D341Med (cell line): ENCODE results near the gene P2RY1.
"Not testable (repeated sequence)": the region's sequence is repeated elsewhere in the genome, so short reads cannot be mapped to it uniquely, and the experiment has no call there.

Source experiments
- DNase-seq: peaks from one replicate; pipeline ENCODE4 v3.0.0; 2012; ENCODE audit warnings: low spot score

The P2RY1 gene

DNA sequence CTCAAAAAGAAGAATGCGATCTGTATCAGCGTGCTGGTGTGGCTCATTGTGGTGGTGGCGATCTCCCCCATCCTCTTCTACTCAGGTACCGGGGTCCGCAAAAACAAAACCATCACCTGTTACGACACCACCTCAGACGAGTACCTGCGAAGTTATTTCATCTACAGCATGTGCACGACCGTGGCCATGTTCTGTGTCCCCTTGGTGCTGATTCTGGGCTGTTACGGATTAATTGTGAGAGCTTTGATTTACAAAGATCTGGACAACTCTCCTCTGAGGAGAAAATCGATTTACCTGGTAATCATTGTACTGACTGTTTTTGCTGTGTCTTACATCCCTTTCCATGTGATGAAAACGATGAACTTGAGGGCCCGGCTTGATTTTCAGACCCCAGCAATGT lies 1.3 kb downstream of the P2RY1 start:
- DNase-seq, result no peak

DNA sequence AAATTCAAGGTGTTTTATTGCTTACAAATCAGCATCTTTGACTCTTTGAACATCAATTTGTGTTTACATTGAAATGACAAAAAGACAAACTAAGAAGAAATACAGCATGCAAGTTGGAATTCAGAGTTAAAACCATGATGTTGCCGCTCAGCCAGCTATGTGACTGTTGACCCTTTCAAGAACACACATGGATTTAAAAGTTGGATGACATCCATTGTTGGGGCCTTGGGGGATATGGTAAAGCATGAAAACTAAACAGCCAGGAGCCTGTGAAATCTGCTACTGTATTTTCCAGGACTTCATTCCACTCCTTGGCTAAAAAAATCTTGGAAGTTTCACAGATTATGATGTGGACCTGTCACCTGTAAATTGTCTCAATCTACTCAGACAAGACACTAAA lies 4.6 kb downstream of the P2RY1 start:
- DNase-seq, result no peak

DNA sequence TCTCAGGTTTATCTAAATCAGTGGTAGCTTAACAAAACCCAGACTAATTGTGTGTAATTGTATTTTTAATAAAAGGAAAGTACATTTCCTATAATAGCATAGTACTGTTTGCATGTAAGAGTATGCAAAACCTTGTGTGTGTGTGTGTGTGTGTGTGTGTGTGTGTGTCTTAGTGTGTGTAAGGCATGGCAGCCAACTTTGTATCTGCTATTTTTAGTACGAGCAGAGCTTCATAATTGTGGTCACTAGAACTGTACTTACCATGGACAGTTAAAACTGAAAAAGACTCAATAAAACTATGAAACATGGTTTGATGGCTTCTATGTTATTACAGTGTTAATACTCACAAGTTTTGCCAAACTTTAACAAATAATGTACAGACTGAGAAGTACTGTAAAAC lies 6.2 kb downstream of the P2RY1 start:
- DNase-seq, result no peak

DNA sequence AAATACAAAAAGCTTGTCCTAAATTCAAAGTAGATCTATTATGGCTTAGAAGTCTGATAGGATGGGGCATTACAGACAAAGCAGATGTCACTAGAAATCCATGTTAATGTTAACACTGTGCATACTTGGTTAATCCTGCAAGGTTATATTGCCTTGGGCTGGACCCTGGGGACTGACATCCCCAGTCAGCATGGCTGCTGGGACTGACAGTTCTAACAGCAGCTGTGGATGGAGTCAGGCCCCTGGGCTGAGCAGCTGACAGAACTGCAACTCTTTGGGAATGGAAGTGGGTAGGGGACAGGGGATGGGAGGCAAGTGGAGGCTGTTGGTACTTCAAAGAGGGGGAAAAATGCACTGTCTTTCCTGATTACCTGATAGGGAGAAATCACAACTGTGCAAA lies 7.5 kb downstream of the P2RY1 start:
- DNase-seq, result peak; percentile 64

DNA sequence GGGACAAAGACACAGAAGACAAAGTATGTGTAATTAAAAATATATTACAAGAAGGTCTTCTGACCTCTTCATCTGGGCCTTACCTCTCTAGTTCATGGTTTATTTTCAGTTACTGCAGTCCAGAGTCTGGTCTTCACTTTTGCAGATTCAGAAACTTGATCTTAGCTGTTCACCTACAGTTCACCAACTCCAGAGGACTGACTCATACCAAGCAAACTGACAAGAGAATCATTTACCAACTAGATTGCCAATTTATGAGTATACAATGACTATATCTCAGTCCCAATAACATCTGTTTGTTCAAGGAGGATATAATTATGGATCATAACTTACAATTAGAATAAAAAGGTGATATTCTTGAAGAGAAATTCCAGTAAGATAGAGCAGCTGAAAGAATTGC lies 9.0 kb downstream of the P2RY1 start:
- no peak for DNase-seq

DNA sequence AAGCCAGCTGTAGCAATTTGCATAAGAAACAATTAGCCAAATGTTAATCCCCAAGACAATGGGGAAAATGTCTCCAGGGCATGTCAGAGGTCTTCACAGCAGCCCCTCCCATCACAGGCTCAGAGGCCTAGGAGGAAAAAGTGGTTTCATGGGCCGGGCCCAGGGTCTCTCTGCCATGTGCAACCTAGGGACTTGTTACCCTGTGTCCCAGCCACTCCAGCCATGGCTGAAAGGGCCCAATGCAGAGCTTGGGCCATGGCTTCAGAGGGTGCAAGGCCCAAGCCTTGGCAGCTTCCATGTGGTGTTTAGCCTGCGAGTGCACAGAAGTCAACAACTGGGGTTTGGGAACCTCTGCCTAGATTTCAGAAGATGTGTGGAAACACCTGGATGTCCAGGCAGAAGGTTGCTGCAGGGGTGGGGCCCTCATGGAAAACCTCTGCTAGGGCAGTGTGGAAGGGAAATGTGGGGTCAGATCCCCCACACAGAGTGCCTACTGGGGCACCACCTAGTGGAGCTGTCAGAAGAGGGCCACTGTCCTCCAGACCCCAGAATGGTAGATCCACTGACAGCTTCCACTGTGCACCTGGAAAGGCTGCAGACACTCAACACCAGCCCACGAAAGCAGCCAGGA lies 11.8 kb downstream of the P2RY1 start:
- DNase-seq, result not testable (repeated sequence)

DNA sequence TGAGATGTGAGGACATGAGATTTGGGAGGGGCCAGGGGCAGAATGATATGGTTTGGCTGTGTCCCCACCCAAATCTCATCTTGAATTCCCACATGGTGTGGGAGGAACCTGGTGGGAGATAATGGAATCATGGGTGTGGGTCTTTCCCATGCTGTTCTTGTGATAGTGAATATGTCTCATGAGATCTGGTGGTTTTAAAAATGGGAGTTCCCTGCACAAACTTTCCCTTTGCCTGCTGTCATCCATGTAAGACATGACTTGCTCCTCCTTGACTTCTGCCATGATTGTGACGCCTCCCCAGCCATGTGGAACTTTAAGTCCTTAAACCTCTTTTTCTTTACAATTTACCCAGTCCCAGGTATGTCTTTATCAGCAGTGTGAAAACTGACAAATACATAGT lies 12.7 kb downstream of the P2RY1 start:
- not testable (repeated sequence) for DNase-seq

DNA sequence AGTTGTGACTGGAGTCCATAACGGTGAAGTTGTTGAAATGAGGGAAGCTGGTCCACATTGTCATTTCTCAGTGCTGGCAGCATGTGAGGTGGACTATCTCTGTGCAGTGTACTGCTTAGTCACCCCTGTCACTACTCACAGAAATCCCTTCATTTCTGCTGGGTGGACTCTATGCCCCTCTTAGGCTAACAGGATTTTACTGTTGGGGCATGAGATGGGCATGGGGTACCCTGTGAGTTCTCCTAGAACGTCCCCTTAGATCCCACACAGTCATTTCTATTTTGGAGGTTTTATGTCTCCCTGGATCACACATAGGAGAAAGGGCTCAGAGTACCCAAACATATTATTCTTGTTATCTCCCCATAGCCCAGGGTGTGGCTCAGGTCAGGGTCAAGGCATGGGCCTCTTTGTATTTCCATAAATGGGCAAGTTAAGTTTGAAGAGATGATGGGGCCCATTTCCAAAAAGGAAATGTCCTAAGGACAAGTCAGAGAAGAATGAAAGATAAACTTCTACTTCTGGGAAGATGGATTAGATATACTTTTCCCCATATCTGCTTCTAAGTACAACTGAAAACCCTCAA lies 15.2 kb downstream of the P2RY1 start:
- no peak for DNase-seq

DNA sequence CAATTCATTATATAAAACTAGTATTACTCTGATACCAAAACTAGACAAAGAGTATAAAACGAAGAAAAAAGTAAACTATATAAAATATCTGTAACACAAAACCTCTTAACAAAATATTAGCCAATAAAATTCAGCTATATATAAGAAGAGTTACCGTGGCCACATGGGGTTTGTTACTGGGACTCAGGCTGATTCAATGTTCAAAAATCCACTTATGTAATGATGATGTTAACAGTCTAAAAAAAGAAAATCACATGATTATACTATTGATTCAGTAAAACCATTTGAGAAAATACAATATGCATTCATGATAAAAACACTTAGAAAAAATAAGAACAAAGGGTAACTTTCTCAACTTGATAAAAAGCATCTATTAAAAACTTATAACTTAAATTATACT lies 18.3 kb downstream of the P2RY1 start:
- no peak for DNase-seq

DNA sequence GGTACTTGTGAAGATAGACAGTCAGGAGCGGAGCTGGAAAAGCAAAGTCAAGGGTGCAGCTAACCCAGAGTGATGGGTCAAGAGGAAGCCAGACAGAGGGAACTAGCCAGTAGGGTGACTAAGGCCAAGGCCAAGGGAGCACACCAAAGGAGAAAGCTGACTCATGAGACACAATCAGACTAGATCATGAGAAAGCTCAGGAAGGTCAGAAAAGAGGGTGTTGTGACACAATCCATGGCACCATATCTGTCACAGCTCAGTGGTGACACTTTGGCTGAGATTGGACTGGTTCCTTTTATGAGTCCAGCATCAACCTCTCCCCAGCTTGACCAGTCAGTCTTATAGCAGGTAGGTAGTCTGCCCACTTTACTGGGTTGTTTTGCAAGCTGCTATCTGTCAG lies 22.2 kb downstream of the P2RY1 start:
- no peak for DNase-seq

DNA sequence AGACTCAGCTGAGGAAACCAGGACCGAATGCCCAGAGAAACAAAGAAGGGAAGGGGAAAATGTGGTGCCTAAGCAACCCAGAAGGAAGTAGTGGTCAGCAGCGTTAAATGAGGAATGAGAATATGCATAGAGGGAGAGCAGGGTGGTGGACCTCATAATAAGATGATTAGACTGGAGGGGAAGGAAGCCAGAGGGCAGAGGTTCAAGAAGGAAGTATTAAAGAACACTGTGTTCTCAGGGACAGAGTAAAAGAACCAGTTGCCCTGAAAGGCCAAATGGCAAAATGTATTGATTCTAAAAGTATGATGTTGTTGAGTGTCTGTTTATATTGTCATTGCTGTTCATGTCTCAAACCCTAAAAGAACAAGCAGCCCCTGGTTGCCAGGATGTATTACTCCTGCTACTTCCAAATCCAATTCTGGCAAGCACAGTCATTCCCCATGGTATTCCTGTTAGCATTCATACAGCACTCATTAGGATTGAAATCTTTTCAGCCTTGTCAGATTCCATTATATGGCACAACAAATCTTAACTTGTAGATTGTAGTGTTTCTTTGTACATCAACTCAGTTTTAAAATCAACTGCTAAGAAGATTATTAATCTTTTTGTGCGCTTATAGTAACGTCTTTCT lies 23.4 kb downstream of the P2RY1 start:
- no peak for DNase-seq

DNA sequence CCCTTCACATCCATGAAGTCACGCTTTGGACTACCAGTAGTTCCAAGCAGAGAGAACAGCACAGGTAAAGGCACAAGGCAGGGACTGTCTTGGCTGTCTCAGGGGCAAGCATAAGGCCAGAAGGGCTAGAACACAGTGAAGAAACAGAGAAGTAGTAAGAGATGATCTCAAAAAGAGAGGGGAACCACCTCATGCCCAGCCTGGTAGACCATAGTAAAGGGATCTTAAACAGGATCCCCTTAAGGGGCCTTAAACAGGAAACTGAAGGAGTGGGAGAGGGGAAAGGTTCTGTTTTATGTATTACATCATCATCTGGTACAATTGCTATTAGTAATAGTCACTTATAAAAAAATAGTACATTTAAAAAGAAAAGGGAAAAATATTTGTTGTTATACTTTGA lies 25.8 kb downstream of the P2RY1 start:
- DNase-seq, result no peak

DNA sequence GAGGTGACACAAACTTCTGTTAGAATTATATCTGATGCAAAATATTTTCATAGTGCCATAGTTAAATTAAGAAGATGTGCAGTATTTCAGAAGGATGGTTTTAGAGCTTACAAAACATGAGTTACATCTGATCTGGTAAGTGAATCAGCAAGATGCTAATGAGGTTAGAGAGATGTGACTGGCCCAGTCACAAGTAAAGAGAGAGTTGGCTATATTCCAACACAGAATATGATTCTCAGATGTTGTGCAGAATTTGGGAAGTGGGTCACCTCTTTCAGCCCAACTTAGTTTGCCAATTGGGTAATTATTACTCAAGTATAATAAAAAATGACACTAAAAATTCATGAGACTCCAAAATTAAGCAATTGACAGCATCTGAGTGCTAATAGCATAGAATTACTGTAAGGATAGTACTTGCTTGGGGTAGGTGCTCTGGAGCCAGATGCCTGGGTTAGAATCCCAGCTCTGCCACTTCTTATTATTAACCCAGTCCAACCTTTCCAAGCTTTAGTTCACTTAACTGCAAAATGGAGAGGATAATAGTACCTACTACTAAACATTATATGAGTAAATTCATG lies 30.8 kb downstream of the P2RY1 start:
- DNase-seq, result no peak

DNA sequence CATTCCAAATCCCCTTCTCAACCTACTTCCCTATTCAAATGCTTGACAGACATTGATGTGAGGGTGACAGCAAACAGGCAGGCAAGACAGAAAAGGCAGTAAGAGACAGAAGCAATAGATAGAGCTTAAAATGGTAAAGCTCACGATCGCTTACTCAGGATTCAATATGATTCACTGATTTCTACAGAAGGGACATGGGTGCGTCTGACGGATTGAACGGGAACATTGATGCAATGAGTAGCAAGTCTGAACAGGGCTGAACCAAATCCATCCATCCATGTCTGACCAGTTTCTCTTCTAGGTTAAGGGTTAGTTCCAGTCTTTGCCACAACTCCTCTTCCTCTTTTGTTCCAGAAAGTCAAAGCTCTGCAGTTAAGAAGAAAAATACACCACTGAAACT lies 35.1 kb downstream of the P2RY1 start:
- no peak for DNase-seq

DNA sequence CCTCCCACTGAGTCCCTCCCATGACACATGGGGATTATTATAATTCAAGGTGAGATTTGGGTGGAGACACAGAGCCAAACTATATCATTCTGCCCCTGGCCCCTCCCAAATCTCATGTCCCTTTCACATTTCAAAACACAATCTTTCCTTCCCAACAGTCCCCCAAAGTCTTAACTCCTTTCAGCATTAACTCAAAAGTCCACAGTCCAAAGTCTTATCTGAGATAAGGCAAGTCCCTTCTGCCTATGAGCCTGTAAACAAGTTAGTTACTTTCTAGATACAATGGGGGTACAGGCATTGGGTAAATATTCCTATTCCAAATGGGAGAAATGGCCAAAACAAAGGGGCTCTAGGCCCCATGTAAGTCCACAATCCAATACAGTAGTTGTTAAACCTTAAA lies 38.4 kb downstream of the P2RY1 start:
- DNase-seq, result not testable (repeated sequence)

DNA sequence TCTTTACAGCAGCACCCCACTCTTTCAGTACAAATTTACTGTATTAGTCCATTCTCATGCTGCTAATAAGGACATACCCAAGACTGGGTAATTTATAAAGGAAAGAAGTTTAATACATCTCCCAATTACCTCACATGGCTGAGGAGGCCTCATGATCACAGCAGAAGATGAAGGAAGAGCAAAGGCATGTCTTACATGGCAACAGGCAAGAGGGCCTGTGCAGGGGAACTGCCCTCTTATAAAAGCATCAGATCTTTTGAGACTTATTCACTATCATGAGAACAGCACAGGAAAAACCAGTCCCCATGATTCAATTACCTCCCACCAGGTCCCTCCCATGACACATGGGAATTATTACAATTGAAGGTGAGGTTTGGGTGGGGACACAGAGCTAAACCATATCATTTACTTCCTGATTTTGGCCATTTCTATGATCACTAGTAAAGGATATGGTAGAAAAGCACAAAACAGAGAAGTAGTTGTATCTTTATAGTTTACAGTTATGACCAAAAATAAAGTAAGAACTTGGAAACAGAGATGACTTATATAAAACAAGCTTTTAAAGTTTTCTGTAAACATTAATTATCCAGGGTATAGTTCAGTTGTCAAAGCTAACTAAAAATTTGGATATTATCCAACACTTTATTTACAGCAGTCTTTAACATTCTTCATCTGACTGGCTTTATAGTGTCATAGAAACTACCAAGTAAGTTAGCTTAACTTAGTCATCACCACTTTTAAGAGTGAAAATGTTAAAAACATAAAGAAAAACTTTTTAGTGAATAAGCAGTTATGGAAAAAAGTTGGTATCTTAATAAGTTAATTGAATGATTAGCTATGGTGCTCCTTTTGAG lies 40.2 kb downstream of the P2RY1 start:
- DNase-seq, result no peak

DNA sequence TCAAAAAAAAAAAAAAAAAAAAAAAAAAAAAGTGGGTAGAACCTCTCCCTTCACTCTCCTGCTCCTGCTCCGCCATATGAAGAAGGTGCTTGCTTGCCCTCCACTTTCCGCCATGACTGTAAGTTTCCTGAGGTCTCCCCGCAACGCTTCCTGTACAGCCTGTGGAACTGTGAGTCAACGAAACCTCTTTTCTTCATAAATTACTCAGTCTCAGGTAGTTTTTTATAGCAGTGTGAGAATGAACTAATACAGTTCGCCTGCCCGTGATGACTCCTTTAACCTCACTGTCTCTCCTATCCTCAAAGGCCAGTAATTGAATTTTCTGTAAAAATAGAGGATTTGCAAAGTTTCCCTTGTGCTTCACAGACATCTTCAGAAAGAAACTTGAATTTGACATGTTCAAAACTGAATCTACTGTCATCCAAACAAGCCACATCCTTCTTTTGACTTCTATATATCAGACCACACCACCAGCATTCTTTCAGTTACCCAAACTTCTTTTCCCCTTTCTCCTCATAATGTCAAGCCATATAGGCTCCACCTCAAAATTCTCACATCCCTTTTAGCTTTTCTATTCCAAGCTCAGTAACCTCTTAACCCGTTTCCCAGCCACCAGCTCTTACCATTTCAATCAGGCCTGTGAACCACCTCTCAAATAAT lies 44.3 kb downstream of the P2RY1 start:
- DNase-seq, result no peak

DNA sequence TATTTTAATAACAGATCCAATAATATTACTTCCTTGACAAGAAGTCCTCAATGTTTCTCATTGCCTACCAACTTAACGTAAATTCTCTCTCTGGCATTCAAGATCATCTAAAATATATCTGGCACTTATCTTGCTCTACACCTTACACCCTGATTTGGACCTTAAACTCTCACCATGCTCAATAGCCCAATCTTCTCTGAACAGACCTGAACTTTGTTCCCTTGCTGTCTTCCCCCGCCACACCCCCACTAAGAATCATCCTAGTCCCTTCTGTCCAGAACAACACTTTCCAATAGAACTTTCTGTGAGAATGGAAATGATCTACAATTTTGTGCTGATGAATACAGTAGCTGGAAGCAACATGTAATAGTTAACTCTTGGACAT lies 44.9 kb downstream of the P2RY1 start:
- no peak for DNase-seq

DNA sequence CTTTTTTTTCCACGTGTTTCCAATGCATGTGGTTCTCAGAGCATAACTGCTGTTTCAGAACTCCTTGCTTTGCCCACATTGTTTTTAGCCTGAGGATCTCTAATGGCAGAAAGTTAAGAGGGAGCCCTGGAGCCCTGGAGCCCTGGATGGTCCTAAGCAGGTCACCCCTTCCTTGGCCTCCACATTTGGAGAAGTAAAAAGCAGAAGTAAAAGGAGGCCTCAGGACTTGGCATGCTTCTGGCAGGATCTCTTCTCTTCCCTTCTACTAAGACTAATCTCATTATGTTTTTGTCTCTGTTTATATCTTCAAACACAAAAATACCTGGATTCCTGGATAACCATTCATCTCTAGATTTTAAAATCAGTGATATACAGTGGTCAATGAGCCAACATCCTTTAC lies 50.1 kb downstream of the P2RY1 start:
- DNase-seq, result no peak
